ENCODE results near the gene CHKA. TPM values are rescaled to one million over a fixed set of nuclear protein-coding genes. Genes with fewer than 3 reads are reported as not detected.
A peak's percentile ranks its signal among the peaks of the same experiment; 100 is the strongest.

Gene CHKA
- total RNA-seq, 2 donors from 2014 or later: 56.1 to 75.9 TPM

GRCh38 chr11:68142441-68143309 lies 21.5 kb upstream of the CHKA start:
- no peak for DNase-seq
- H3K4me3 Mint-ChIP-seq: no peak overlapping the region

GRCh38 chr11:68142028-68142412 lies 20.8 kb upstream of the CHKA start:
- Histone ChIP-seq H3K4me1 (ENCODE audit: control insufficient read depth, insufficient read depth, low read length) (peaks cover 5% of the 10 kb centered on the region), H3K36me3 (ENCODE audit: control insufficient read depth, insufficient read depth, low read length) (no peaks in the 10 kb centered on the region), H3K4me3 (ENCODE audit: low read length) (no peak overlapping the region), H3K27me3 (ENCODE audit: control insufficient read depth, insufficient read depth, low read length, poor library complexity, severe bottlenecking) (no peaks in the 10 kb centered on the region), H3K9ac (ENCODE audit: extremely low read depth, low read length, poor library complexity, severe bottlenecking) (no peak overlapping the region), H3K27ac (ENCODE audit: low read depth, low read length) (no peak overlapping the region), H3K9me3 (ENCODE audit: control insufficient read depth, low read length) (no peaks in the 10 kb centered on the region)
- Mint-ChIP-seq H3K36me3 (ENCODE audit: low read depth) (no peaks in the 10 kb centered on the region), H3K27ac (no peak overlapping the region), H3K9me3 (peaks cover 2% of the 10 kb centered on the region), H3K27me3 (ENCODE audit: insufficient read depth) (no peaks in the 10 kb centered on the region), H3K4me1 (peaks cover 13% of the 10 kb centered on the region), H3K4me3 (no peak overlapping the region)
- 92 to 99% methylated on average over 13 of the region's 13 CpGs for WGBS, 2 experiments (ENCODE audit: insufficient coverage in 1 of 2, insufficient read length in 1 of 2)
- TF ChIP-seq CTCF (conservative IDR thresholded peaks at IDR 0.05): no peak
- DNase-seq: peak; percentile 40

More at GRCh38 chr11:68142441-68143309, 21.5 kb upstream of the CHKA start:
- peaks cover 13% of the 10 kb centered on the region for H3K4me1 Mint-ChIP-seq
- H3K27ac ChIP-seq (ENCODE audit: low read depth, low read length): no peak overlapping the region
- WGBS, 2 experiments (ENCODE audit: insufficient coverage in 1 of 2, insufficient read length in 1 of 2): 88 to 100% methylated on average over 6 to 16 of the region's 16 CpGs
- H3K27me3 ChIP-seq (ENCODE audit: control insufficient read depth, insufficient read depth, low read length, poor library complexity, severe bottlenecking): no peaks in the 10 kb centered on the region
- TF ChIP-seq CTCF (conservative IDR thresholded peaks at IDR 0.05): no peak
- H3K9ac ChIP-seq (ENCODE audit: extremely low read depth, low read length, poor library complexity, severe bottlenecking): no peak overlapping the region
- no peak overlapping the region for H3K4me3 ChIP-seq (ENCODE audit: low read length)
- no peaks in the 10 kb centered on the region for H3K36me3 Mint-ChIP-seq (ENCODE audit: low read depth)
- peaks cover 1% of the 10 kb centered on the region for H3K9me3 Mint-ChIP-seq
- H3K27ac Mint-ChIP-seq: no peak overlapping the region
- H3K27me3 Mint-ChIP-seq (ENCODE audit: insufficient read depth): no peaks in the 10 kb centered on the region
- peaks cover 5% of the 10 kb centered on the region for H3K4me1 ChIP-seq (ENCODE audit: control insufficient read depth, insufficient read depth, low read length)
- no peaks in the 10 kb centered on the region for H3K36me3 ChIP-seq (ENCODE audit: control insufficient read depth, insufficient read depth, low read length)
- no peaks in the 10 kb centered on the region for H3K9me3 ChIP-seq (ENCODE audit: control insufficient read depth, low read length)

GRCh38 chr11:68141246-68142027 lies 20.2 kb upstream of the CHKA start:
- peaks cover 8% of the 10 kb centered on the region for H3K9me3 Mint-ChIP-seq
- no peaks in the 10 kb centered on the region for H3K36me3 Mint-ChIP-seq (ENCODE audit: low read depth)
- H3K9me3 ChIP-seq (ENCODE audit: control insufficient read depth, low read length): no peaks in the 10 kb centered on the region
- no peak overlapping the region for H3K4me3 ChIP-seq (ENCODE audit: low read length)
- WGBS, 2 experiments (ENCODE audit: insufficient coverage in 1 of 2, insufficient read length in 1 of 2): 84 to 88% methylated on average over 6 to 8 of the region's 8 CpGs
- H3K9ac ChIP-seq (ENCODE audit: extremely low read depth, low read length, poor library complexity, severe bottlenecking): no peak overlapping the region
- no peaks in the 10 kb centered on the region for H3K27me3 Mint-ChIP-seq (ENCODE audit: insufficient read depth)
- no peaks in the 10 kb centered on the region for H3K27me3 ChIP-seq (ENCODE audit: control insufficient read depth, insufficient read depth, low read length, poor library complexity, severe bottlenecking)
- no peak overlapping the region for H3K27ac Mint-ChIP-seq
- H3K4me1 Mint-ChIP-seq: peaks cover 10% of the 10 kb centered on the region
- no peaks in the 10 kb centered on the region for H3K36me3 ChIP-seq (ENCODE audit: control insufficient read depth, insufficient read depth, low read length)
- H3K27ac ChIP-seq (ENCODE audit: low read depth, low read length): no peak overlapping the region
- DNase-seq: peak; percentile 36
- H3K4me3 Mint-ChIP-seq: no peak overlapping the region
- peaks cover under 1% of the 10 kb centered on the region for H3K4me1 ChIP-seq (ENCODE audit: control insufficient read depth, insufficient read depth, low read length)
- TF ChIP-seq CTCF (conservative IDR thresholded peaks at IDR 0.05): no peak
